Endothelial cell (in vitro differentiated cells): ENCODE results near the gene HOXD3. TPM values are rescaled to one million over a fixed set of nuclear protein-coding genes. Genes with fewer than 3 reads are reported as not detected.
A peak's percentile ranks its signal among the peaks of the same experiment; 100 is the strongest.

Source experiments
- DNase-seq: peaks from one replicate; pipeline ENCODE4 v3.0.0; 2021; ENCODE audit warnings: low spot score
- H3K27ac Mint-ChIP-seq: one replicate; pipeline ENCODE4 v1.8.0; 2021; ENCODE audit warnings: mixed read lengths, inconsistent platforms; ENCODE audit not compliant: unreplicated experiment
- H3K27me3 Mint-ChIP-seq: one replicate; pipeline ENCODE4 v1.8.0; 2021; ENCODE audit warnings: mild to moderate bottlenecking, moderate library complexity, mixed read lengths, inconsistent platforms; ENCODE audit not compliant: unreplicated experiment
- H3K36me3 Mint-ChIP-seq: one replicate; pipeline ENCODE4 v1.8.0; 2021; ENCODE audit warnings: mild to moderate bottlenecking, low read depth, mixed read lengths, inconsistent platforms; ENCODE audit not compliant: unreplicated experiment
- H3K4me1 Mint-ChIP-seq: one replicate; pipeline ENCODE4 v1.8.0; 2021; ENCODE audit warnings: mild to moderate bottlenecking, mixed read lengths, inconsistent platforms; ENCODE audit not compliant: unreplicated experiment
- H3K4me3 Mint-ChIP-seq: one replicate; pipeline ENCODE4 v1.8.0; 2021; ENCODE audit warnings: mild to moderate bottlenecking, mixed read lengths, inconsistent platforms; ENCODE audit not compliant: unreplicated experiment
- H3K9me3 Mint-ChIP-seq: one replicate; pipeline ENCODE4 v1.8.0; 2021; ENCODE audit warnings: mixed read lengths, inconsistent platforms; ENCODE audit not compliant: unreplicated experiment
- CTCF ChIP-seq: fragments of 200-600 bp; sonication (generic); IDR thresholded peaks from one replicate; pipeline ENCODE4 v1.5.0; 2021; ENCODE audit warnings: antibody characterized with exemption; ENCODE audit not compliant: unreplicated experiment
- microRNA-seq: library from miRNA; unstranded; fragments of <30 nt; microRNA quantifications from one replicate; pipeline ENCODE4, GENCODE V29; 2020; ENCODE audit not compliant: unreplicated experiment
- total RNA-seq: library from RNA; stranded (reverse); fragmentation: NEBNext Ultra II Directional; extraction: Animal tissue kit (Norgen Biotek cat#: 25700); gene quantifications from one replicate; pipeline ENCODE4 v1.2.1, GENCODE V29; 2021; ENCODE audit not compliant: unreplicated experiment

Gene HOXD3
- total RNA-seq, 1 donor from 2014 or later = 4.1 TPM

GRCh38 chr2:176206136-176206535 lies 49.0 kb downstream of the HOXD3 start:
- DNase-seq = no peak
- no peaks in the 10 kb centered on the region for H3K9me3 Mint-ChIP-seq
- H3K27me3 Mint-ChIP-seq = peaks cover 2% of the 10 kb centered on the region
- no peak for TF ChIP-seq CTCF
- H3K4me3 Mint-ChIP-seq = no peak overlapping the region
- no peak overlapping the region for H3K27ac Mint-ChIP-seq
- H3K36me3 Mint-ChIP-seq = no peaks in the 10 kb centered on the region
- H3K4me1 Mint-ChIP-seq = no peaks in the 10 kb centered on the region

GRCh38 chr2:176206682-176207081 lies 49.6 kb downstream of the HOXD3 start:
- H3K4me1 Mint-ChIP-seq = peaks cover under 1% of the 10 kb centered on the region
- H3K27me3 Mint-ChIP-seq = peaks cover 2% of the 10 kb centered on the region
- H3K36me3 Mint-ChIP-seq = no peaks in the 10 kb centered on the region
- no peak for TF ChIP-seq CTCF
- H3K27ac Mint-ChIP-seq = no peak overlapping the region
- H3K4me3 Mint-ChIP-seq = no peak overlapping the region
- no peaks in the 10 kb centered on the region for H3K9me3 Mint-ChIP-seq
- DNase-seq = no peak

GRCh38 chr2:176211110-176211509 lies 54.0 kb downstream of the HOXD3 start:
- Mint-ChIP-seq H3K4me1 (peaks cover 12% of the 10 kb centered on the region), H3K4me3 (no peak overlapping the region), H3K36me3 (no peaks in the 10 kb centered on the region), H3K9me3 (no peaks in the 10 kb centered on the region), H3K27ac (no peak overlapping the region), H3K27me3 (peaks cover 2% of the 10 kb centered on the region)
- TF ChIP-seq CTCF = no peak
- no peak for DNase-seq

- no peak overlapping the region for H3K4me3 Mint-ChIP-seq
- H3K4me1 Mint-ChIP-seq = peaks cover 12% of the 10 kb centered on the region
- no peak for TF ChIP-seq CTCF
- no peak for DNase-seq
- H3K27me3 Mint-ChIP-seq = peaks cover 2% of the 10 kb centered on the region
- H3K36me3 Mint-ChIP-seq = no peaks in the 10 kb centered on the region
- no peak overlapping the region for H3K27ac Mint-ChIP-seq
- H3K9me3 Mint-ChIP-seq = no peaks in the 10 kb centered on the region
These were observed 55.2 kb downstream of the HOXD3 start for GRCh38 chr2:176212276-176212675.

GRCh38 chr2:176213406-176213805 lies 56.3 kb downstream of the HOXD3 start:
- Mint-ChIP-seq H3K27me3 (peaks cover 2% of the 10 kb centered on the region), H3K27ac (no peak overlapping the region), H3K4me1 (peaks cover 12% of the 10 kb centered on the region), H3K36me3 (no peaks in the 10 kb centered on the region), H3K9me3 (no peaks in the 10 kb centered on the region), H3K4me3 (no peak overlapping the region)
- no peak for TF ChIP-seq CTCF
- no peak for DNase-seq

Small RNA genes lying within 50 kb of the gene (microRNA-seq; reads per million reads assigned to microRNA genes)
- gene MIR10B = 1,260 reads per million, percentile 94 among the genes with 10 or more reads in this experiment

Other genes with a start within 250 kb of the HOXD3 start
- gene LNPK, start 155.0 kb upstream of the HOXD3 start, total RNA-seq = 12.5 TPM
- gene EVX2, start 73.3 kb upstream of the HOXD3 start, total RNA-seq = not detected
- gene HOXD13, start 64.6 kb upstream of the HOXD3 start, total RNA-seq = not detected
- gene HOXD12, start 57.5 kb upstream of the HOXD3 start, total RNA-seq = not detected
- gene HOXD11, start 50.0 kb upstream of the HOXD3 start, total RNA-seq = not detected
- gene HOXD10, start 40.5 kb upstream of the HOXD3 start, total RNA-seq = not detected
- 0.56 TPM for gene HOXD9, start 34.6 kb upstream of the HOXD3 start, total RNA-seq
- gene HOXD8, start 27.6 kb upstream of the HOXD3 start, total RNA-seq = 9.3 TPM
- 3.5 TPM for gene HOXD4, start 5.8 kb upstream of the HOXD3 start, total RNA-seq
- 3.8 TPM for gene HOXD1, start 31.4 kb downstream of the HOXD3 start, total RNA-seq
- gene MTX2, start 112.1 kb downstream of the HOXD3 start, total RNA-seq = 19.5 TPM